AG09309 (cell line): ENCODE data around the gene TENT5C.

Source experiments
- DNase-seq: peaks from one replicate; pipeline ENCODE4 v3.0.0-alpha.2; 2010; ENCODE audit warnings: low read depth
- H3K4me3 ChIP-seq: 2 replicates; pipeline ENCODE4 v1.5.1; 2011; ENCODE audit warnings: mild to moderate bottlenecking, low read depth, low read length, moderate library complexity; ENCODE audit not compliant: control insufficient read depth
- TF ChIP-seq, protein P1 (sequence below): IDR thresholded peaks from 2 replicates; pipeline ENCODE4 v1.5.1; 2011; ENCODE audit warnings: mild to moderate bottlenecking, low read depth, low read length, inconsistent platforms; ENCODE audit not compliant: insufficient read depth, control insufficient read depth; ENCODE audit errors: missing control alignments

The TENT5C gene

GRCh38 chr1:117589544-117589943 is 16.3 kb upstream of the TENT5C start:
- TF ChIP-seq, protein P1, sequence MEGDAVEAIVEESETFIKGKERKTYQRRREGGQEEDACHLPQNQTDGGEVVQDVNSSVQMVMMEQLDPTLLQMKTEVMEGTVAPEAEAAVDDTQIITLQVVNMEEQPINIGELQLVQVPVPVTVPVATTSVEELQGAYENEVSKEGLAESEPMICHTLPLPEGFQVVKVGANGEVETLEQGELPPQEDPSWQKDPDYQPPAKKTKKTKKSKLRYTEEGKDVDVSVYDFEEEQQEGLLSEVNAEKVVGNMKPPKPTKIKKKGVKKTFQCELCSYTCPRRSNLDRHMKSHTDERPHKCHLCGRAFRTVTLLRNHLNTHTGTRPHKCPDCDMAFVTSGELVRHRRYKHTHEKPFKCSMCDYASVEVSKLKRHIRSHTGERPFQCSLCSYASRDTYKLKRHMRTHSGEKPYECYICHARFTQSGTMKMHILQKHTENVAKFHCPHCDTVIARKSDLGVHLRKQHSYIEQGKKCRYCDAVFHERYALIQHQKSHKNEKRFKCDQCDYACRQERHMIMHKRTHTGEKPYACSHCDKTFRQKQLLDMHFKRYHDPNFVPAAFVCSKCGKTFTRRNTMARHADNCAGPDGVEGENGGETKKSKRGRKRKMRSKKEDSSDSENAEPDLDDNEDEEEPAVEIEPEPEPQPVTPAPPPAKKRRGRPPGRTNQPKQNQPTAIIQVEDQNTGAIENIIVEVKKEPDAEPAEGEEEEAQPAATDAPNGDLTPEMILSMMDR: no peak
- no peak overlapping the region for H3K4me3 ChIP-seq
- DNase-seq: no peak

DNA sequence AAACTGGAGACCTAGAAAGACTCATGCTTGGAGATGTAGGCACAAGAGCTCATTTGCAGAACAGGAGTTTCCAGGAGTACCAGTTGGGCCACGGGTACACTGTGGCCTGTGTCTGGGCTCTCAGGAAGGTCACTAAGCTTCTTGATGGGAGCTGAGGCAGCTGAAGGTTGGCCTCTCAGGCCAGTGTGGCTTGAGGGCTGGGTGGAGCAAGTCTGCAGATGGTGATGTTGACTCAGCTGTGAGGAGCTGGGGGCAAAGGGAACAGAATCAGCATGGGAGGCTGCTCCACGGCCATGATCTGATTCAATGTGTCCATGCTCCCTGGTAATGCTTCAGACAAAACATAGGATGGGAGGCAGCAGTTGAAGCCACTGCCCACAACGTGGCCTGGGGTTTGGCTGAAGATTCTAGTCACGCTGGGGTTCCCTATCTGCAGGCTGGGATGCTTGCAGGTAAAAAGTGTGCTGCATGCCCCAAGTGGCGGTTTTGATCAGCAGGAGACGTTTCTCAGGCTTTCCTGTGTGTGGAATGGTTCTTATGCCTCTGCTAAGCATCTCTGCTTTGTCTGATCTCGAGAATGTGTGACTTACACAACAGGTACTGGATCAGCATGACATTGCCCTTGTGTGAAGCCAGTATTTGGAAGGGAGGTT is 15.4 kb upstream of the TENT5C start:
- TF ChIP-seq, protein P1: no peak
- DNase-seq: no peak
- no peak overlapping the region for H3K4me3 ChIP-seq

- DNase-seq: no peak
- no peak overlapping the region for H3K4me3 ChIP-seq
- TF ChIP-seq, protein P1: no peak
Observed at GRCh38 chr1:117591252-117591651, 14.6 kb upstream of the TENT5C start.

GRCh38 chr1:117592155-117592554 is 13.7 kb upstream of the TENT5C start:
- no peak for DNase-seq
- no peak overlapping the region for H3K4me3 ChIP-seq
- TF ChIP-seq, protein P1: no peak

DNA sequence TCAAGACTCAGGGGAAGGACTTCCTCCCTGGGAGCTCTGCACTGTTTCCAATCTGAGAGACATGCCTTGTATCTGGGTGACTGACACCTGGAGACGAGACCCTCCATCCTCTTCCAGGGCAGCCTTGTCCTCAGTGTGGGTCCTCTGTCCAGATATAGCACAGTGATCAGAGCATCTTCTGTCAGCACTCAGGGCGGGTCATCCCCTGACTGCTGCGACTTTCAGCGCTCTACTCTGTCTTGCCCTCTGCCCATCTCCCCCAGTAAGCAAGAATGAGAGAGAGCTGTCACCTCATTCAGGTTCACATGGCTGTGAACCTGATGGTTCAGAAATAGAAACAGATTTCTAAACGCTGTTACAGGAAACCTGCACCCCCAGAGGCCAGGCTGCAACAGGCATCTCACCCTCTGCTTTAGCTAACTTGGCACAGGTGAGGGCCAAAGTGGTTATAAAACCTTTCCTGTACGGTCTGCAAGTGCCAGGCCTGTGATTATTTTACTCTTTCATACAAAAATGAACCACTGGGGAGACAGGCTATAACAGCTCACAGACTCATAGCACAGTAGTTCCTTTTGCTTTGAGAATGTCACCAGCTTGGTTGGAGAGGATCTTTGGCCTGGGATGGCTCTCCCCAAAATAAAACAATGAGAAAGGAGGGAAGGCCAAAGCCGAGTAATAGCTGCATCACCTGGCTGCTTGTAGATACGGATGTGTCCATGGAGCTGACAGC is 11.4 kb upstream of the TENT5C start:
- DNase-seq: no peak
- H3K4me3 ChIP-seq: no peak overlapping the region

DNA sequence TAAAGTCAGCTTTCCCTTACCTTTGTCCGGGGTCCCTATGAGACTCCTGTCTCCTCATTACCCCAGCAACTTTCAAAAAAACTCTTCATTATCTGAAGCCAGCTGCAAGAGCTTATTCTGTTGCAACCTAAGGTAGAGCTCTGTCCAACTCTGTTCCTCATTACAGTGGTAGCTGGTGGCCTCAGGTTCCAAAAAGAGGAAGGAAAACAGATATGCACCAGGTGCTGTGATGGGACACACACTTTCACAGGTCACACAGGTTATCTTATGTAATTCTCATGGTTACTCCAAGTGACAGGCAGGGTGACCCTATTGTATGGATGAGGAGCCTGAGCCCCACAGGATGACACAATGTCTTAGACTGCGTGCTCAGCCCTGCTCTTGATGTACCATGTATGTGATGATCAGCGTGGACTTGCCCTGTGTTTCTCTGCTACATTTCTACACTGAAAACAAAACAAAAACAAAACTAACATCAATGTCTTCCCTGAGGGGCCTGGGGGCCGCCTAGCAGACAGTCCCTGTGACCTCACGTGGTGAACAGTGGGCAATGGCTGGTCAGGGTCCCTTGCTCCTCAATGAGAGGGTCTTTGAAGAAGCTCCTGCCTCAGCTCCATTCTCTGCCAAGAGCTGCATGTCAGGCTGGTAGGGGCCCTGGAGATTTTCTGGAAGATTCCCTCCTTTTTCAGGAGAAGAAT is 9.7 kb upstream of the TENT5C start:
- DNase-seq: no peak
- no peak overlapping the region for H3K4me3 ChIP-seq
- TF ChIP-seq, protein P1: no peak

More for the DNA sequence above, 11.4 kb upstream of the TENT5C start:
- TF ChIP-seq, protein P1: no peak
